NCI-H69 (cell line): Measurements from ENCODE around the gene MT3.

Source experiments
- DNase-seq: peaks from one replicate; lab custom pipeline; 2025; lab: John Stamatoyannopoulos, UW

The MT3 gene

DNA sequence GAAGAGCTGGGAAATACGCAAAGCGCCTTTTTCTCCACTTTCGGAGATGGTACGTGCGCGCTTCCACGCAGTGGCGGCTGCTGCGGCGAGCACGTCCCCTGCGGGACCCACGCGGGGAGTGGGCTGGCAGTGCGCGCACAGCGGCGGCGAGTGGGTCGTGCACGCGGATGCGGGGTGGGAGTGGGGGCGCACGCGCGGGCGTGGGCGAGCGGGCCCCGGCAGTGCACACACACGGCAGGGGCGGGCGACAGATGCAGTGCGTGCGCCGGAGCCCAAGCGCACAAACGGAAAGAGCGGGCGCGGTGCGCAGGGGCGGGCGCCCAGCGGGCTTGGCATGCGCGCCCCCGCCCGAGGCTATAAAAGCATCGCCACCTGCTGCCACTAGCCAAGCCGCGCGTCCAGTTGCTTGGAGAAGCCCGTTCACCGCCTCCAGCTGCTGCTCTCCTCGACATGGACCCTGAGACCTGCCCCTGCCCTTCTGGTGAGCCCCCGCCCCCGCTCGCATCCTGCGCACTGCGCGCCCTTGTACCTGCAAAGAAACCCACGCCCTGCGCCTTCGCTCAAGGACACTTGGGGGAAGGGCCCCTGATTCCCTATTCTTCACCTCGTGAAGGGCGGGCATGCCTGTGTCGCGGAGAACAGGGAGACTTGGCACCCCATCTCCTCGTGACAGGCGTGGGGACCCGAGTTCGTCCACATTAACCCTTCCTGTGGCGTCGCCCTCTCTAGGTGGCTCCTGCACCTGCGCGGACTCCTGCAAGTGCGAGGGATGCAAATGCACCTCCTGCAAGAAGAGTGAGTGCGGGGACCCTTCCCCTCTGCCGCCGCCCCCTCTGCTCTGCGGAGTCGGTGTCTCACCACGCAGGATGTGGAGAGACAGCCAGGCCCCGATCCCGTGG, at the start of gene MT3:
MT3 (plus strand) TSS at position 388 of the 899 bp plus-strand sequence; CDS start at position 451, 63 bp downstream.
- DNase-seq: peak; percentile 88

DNA sequence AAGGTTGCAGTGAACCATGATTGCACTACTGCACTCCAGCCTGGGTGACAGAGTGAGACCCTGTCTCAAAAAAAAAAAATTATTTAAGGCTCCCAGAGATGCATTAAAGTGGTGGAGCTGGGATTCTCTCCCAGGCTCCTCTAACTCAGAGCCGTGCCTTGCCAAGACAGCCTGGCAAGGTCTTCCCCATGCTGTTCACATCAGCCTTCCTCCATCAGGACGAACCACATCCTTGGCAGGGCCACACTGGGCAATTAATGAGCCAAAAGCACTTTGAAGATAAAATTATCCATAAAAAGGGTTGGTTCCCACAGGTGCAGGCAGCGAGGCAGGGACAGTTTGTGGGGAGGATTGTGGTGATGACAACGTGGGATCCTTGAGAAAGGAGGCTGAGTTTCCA, 49.7 kb upstream of the MT3 start:
- no peak for DNase-seq

- no peak for DNase-seq
These were observed 47.3 kb upstream of the MT3 start for GRCh38 chr16:56542039-56542438.

DNA sequence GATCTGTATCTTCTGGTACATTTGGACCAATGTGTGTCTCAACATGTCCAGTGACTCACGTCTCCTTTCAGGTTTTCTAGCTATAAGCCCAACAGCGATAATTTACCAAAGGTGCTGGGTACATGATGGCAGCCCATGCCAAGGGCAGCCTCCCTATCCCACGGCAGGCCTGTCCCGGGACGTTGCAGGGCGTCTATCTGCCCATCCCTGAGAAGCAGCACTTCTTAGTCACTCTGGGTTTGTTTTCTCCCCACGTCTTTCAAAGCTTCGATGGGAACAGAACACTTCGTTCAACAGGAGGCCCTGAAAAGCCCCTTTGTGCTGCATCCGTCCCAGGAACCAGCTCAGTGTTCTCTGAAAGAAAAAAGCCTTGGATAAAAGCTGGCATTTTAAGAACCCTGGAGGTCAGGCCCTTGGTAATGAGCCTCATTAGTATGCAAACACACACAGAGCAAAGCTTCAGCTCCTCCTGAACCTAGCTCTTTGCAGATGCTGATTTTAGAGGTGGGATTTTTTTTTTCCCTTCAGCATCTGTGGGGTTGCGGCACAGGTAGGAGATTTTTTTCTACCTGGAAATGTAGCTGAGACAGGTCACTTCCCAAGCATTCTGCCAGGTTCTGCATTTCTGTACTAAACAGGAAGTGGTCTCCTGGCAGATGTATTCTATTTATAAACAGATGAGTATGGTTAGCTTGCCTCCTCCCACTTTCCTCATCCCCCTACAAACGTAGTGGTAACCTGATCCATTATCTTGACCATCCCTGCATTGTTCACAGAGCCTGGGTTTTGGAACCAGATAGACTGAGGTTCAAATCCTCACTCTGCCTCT, 42.0 kb upstream of the MT3 start:
- peak; percentile 77 for DNase-seq

DNA sequence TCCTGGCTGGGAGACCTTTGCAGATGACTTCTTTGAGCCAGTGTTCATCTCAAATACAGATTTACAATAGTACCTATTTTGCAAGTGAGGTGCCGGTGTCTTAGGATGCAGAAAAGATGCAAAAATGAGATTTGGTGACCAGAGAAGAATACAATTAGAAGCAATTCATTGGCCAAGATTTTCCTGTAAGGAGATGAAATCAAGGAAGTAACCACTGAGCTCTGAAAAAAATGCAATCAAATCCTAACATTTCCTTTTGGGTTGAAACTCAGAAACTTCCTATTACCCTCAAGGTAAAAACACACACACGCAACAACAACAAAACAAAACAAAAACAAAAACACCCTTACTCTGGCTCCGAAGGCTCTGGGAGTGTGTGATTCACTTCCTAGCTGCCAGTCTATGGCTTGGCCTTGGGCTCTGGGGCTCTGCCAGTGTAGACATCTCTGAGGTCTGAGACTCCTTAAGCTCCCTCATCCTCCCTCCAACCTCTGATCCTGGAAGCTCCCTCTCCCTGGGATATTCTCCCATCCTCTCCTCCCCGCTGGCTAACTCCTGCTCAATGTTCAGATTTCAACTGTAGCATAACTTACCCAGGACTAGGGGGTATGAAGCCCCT, 41.3 kb upstream of the MT3 start:
- no peak for DNase-seq

GRCh38 chr16:56549161-56549560, 40.2 kb upstream of the MT3 start:
- DNase-seq: no peak

DNA sequence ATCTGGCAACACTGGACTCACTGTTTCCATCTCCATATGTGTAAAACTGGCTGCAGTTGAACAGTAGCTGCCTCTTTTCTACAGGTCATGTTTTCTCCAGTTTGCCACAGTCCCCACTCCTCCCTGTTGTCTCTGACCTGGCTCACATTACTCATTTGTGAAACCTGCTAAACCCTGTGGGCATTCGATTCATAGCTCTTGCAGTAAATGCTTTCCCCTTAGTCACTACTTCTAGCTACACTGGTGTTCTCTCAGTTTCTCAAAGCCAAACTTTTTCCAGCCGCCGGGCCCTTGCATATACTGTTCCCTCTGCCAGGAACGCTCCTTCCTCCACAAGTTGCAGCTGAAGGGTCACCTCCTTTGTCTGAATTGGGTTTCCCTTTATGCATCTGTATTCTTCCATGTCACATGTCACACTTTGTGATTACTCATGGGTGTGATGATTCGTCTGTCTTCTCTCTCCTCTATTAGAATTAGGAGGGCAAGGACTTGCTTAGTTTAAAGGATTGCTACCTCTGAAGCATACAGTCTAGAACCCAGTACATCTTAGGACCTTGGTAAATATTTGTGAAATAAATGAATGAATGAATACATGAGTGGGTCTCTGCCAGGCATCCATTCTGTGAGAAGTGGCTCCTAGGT, 39.5 kb upstream of the MT3 start:
- DNase-seq: no peak

- peak; percentile 4 for DNase-seq
These were observed 37.3 kb upstream of the MT3 start for GRCh38 chr16:56551796-56552738.

DNA sequence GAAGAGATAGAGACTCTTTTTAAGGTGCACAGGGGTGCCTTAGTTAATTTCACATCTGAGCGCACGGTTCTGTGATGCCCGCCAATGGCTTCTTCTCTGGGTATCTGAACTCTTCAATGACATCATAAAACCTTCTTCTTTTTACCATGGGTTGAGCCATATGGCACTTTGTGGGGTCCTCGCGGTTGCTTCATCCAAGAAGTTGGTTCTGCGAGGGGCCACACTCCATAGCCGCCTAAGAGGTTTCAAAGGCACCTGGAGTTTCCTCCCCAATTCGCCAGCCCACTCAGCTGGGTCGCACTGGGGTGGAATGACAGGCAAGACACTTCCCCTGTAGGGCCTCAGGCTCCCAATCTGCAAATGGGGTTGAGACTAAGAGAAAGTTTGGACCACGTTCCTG, 34.9 kb upstream of the MT3 start:
- DNase-seq: no peak

GRCh38 chr16:56558024-56558747, 31.1 kb upstream of the MT3 start:
- DNase-seq: peak; percentile 97

- DNase-seq: peak; percentile 11
These were observed 30.2 kb upstream of the MT3 start for GRCh38 chr16:56559109-56559508.

GRCh38 chr16:56560447-56560846, 28.9 kb upstream of the MT3 start:
- DNase-seq: no peak

DNA sequence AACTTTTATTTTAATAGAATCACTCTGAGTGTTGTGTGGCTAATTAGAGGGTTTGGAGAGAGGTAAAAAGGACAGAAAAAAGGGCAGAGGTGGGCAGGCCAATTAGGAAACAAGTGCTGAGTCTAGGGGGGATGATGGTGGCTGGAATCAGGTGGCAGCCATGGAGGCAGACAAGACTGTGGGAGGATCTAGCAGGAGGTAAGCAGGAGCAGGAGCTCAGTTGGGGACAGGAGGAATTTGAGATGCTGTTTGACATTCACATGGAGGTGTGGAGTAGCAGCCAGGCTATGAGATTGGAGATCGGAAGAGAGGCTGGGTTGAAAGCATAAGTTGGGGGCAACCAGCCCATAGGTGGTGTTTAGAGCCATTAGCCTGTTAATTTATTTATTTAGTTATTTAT, 28.2 kb upstream of the MT3 start:
- DNase-seq: no peak

DNA sequence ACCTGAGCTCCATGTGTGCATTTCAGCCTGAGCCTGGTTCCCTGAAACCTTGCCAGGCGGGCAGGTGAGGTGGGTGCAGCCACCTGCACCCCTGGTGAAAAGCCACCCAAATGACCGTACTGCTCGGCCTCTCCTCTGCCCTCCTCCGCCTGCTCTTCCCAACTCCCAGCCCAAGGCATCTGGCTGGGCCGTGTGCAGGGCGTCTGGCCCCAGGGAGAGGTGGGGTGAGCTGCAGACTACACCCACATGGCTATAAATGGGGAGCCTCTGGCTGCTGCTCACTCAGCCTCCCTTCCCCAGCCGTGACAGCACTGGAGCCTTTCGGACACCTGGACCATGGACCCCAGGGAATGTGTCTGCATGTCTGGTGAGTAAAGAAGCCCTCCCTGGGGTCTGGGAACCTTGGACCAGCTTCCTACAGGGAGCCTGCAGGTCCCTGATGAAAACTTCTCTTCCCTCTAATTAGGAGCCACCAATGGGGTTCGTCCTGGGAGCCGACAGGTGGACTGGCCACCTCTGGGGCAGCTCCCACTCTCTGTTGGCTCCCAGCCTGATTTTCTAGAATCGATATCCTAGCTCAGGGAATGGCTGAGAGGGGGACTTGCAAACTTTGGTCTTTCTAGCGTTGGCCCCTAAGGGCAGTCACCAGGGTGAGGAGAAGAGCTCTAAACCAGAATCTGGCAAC, 24.4 kb upstream of the MT3 start, which contains the start of gene MT4:
MT4 (plus strand) TSS at position 281 of the 685 bp plus-strand sequence; CDS start at position 337, 56 bp downstream.
- DNase-seq: no peak

DNA sequence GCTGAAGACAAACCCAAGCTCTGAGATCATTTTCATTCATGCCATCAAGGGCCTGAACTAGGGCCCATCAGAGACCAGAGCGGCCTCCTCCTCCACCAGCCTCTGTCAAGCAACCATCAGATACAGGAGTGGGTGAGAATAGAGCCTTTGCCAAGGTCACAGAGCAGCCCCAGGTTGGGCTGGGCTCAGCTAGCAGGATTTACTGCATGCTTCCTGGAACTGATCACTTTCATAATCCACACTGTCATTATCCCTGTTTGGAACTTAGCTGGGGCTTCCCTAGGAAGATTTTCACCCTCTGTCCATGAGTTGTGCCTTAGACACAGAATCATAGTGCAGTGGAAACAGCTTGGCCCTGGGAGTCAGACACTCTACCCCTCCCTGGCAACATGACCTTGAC, 19.4 kb upstream of the MT3 start:
- no peak for DNase-seq

- DNase-seq: no peak
These were observed 17.8 kb upstream of the MT3 start for GRCh38 chr16:56571525-56571924.

GRCh38 chr16:56574625-56575024, 14.7 kb upstream of the MT3 start:
- DNase-seq: no peak

GRCh38 chr16:56576585-56577299, 12.6 kb upstream of the MT3 start:
- DNase-seq: peak; percentile 79

DNA sequence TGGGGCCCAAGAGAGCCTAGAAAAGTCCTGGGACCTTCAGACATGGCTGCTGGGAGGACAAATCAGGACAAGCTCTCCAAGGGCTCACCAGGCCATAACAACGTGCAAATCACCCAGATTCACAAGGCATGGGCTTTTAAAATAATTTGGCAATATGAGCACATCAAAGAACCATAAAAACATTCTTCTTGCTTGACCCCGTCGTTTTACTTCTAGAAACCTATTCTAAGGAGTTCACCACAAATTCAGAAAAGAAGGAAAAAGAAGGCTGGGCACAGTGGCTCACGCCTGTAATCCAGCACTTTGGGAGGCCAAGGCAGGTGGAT, 12.1 kb upstream of the MT3 start:
- DNase-seq: no peak
